Dermis blood vessel endothelial cell (primary cell): ENCODE results near the gene HPN. TPM values are rescaled to one million over a fixed set of nuclear protein-coding genes. Genes with fewer than 3 reads are reported as not detected.
A peak's percentile ranks its signal among the peaks of the same experiment; 100 is the strongest.
"Not testable (repeated sequence)": the region's sequence is repeated elsewhere in the genome, so short reads cannot be mapped to it uniquely, and the experiment has no call there.

Source experiments
- DNase-seq: peaks from one replicate; pipeline ENCODE4 v3.0.0; 2010
- total RNA-seq: library from RNA; depleted of rRNA; stranded (reverse); fragments of >200 nt; gene quantifications from 2 replicates; pipeline ENCODE4 v1.2.3, GENCODE V29; 2014

Gene HPN
- total RNA-seq, 1 donor from 2014 or later = 0.17 TPM

DNA sequence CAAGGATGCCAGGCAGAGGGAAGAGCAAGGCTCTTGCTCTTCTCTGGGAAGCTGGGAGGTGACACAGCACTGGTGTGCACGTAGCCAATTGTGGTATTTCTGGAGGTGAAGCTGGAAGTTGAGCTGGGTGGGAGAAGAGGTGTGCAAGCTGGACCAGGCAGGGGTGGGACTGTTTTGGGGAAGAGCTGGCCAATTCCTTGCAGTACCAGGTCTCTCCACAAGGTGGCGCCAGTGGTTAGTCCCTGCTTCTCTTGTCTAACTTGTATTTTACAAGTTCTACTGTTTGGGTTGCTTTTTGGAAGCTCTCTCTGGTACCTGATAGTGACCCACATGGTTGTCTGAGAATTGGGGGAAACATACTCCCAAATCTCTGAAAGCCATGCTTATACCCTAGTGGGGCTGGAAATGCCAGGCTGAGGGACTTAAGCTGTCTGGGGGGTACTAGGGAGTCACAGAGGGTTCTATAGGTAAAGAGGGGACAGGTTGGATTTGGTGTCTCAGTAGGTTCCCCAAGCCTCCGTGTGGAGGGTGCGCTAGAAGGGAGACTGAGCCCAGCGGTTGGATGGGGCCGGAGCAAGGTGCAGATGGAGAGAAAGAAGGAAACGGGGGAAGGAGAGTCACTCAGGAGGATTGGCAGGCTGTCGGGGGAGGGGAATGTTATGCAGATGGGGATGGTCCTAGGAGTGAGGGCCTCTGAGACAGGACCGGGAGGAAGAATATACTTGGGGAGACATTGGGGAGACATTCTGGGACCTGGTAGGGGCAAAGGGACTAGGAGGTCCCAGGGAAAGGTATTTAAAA is 3.0 kb downstream of the HPN start:
- peak; percentile 69 for DNase-seq

- peak; percentile 65 for DNase-seq
Measured at GRCh38 chr19:35045667-35046300, 4.3 kb downstream of the HPN start.

GRCh38 chr19:35046461-35046860 is 4.9 kb downstream of the HPN start:
- no peak for DNase-seq

DNA sequence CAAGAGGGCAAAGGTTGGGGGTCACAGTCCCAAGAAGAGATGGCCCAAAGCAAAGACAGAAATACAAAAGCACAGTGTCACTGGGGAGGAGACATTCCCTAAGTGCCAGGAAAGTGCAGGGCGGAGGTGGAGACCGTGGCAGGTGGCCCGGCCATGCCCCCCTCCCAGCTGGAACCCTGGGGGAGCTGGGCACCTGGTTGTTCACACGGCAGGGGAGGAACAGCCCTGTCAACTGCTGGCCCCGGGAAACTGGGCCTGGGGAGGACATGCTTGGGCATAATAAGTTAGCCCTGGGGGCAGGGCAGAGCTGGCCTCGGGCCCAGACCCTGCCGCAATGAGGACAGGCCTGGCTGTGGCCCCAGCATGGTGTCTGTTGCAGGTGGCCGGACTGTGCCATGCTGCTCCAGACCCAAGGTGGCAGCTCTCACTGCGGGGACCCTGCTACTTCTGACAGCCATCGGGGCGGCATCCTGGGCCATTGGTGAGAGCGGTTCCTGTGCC is 7.4 kb downstream of the HPN start:
- no peak for DNase-seq

- DNase-seq = no peak
Measured at GRCh38 chr19:35049456-35049855, 7.9 kb downstream of the HPN start.

DNA sequence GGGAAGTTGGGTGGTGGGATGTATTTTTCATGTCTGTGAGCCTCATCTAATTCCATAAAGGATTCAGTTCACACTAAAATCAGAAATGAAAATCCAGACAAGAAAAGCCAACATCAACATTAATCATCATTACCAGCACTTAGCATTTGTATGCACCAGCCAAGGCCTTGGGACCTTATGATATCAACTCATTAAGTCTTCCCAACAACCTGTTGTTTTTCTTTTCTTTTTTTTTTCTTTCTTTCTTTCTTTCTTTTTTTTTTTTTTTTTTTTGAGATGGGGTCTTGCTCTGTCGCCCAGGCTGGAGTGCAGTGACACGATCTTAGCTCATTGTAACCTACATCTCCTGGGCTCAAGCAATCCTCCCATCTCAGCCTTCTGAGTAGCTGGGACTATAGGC is 9.1 kb downstream of the HPN start:
- not testable (repeated sequence) for DNase-seq

- DNase-seq = not testable (repeated sequence)
Measured at GRCh38 chr19:35051268-35051667, 9.7 kb downstream of the HPN start.

DNA sequence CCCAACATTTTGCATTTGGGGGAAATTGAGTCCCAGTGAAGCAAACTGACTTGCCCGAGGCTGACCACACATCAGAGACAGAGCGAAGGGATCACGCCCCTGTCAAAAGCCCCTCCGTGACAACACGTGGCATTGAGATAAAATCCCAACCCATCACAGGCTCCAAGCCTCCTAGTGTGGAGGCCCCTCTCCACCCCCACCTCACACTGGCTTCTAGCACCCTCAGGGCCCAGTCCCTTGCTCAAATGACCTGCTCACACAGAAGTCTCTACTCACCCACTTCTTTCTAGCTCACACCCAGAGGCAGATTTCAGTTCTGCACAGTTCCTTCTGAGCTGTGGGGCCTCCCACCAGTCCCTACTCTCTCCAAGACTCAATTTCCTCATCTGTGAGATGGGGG is 10.3 kb downstream of the HPN start:
- DNase-seq = no peak

- DNase-seq = no peak
Measured at GRCh38 chr19:35052599-35053190, 11.2 kb downstream of the HPN start.

DNA sequence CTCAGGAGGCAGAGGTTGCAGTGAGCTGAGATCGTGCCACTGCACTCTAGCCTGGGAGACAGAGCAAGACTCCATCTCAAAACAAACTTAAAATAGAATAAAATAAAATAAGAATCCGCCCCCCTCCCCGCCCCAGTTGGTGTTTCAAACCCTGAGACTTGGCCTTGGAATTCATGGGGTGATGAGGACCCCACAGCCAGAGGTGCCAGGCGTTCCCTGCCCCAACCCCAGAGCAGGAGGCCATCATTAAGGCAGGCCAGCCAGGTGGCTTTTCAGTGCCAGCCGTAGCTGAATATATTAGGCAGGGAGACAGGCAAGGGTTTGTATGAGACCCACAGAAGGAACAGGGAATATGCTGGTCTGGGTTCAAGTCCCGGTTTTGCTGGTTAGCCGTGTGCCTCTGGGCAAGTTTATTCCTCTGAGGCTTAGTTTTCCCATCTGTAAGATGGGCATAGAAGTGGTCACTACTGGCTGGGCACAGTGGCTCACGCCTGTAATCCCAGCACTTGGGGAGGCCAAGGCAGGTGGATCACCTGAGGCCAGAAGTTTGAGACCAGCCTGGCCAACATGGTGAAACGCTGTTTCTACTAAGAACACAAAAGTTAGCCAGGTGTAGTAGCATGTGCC is 12.3 kb downstream of the HPN start:
- DNase-seq = no peak

DNA sequence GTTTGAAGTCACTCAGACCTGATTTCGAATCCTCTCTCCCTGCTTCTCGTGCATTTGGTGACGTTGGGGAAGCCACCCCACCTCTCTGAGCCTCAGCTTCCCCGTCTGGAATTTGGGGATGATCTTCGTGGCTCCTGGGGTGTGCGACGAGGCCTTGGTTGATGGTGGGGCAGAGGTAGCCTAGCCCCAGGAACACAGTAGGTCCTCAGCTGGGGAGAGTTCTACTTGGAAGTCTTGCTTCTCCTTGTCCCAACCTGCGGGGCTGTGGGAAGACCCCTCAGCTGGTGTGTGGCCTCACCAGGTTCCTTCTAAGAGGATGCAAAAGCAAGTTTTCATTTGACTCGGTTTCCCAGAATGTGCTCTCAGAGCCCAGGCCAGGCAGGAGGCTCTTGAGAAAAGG is 13.1 kb downstream of the HPN start:
- no peak for DNase-seq

DNA sequence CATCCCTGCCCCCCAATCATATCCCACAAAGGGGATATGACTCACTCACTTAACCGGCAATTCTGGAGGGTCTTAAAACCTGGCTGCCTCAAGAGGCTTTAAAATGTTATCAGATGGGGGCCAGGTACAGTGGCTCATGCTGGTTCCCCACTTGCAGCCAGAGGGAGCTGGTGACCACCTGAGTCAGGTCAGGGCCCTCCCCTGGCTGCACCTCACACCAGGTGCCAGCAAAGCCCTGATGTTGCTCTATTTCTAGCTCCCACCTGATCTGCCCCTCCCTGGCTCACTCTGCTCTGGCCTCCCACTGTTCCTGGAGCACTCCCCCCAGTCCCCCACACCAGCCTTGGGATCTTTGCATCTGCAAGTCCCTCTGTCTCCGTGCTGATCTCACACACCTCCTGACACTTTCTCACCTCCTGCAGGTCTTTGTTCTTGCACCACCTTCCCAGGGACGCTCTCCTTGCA is 14.2 kb downstream of the HPN start:
- no peak for DNase-seq

DNA sequence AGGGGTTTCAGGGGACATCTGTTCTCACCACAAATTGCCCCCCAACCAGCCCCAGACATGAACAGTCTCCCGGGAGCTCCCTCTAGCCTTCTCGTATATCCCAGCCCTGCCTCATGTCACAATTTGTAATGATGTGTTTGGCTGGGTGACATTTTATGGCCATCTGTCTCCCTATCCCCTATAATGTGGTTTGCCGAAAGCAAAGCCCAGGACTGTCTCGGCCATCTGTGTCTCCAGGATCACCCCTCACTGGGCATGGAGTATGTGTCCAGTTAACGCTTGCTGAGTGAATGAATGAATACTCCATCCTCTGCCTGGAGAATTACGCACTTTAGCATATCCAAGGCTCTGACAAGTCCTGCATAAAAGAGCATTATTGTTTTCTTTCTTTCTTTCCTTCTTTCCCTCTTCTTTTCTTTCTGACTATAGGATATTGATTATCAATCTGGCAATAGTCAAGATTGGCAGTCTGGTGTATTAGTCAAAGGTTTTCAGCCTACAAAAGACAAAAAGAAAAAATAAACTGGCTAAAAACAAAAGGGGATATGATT is 15.1 kb downstream of the HPN start:
- DNase-seq = no peak

DNA sequence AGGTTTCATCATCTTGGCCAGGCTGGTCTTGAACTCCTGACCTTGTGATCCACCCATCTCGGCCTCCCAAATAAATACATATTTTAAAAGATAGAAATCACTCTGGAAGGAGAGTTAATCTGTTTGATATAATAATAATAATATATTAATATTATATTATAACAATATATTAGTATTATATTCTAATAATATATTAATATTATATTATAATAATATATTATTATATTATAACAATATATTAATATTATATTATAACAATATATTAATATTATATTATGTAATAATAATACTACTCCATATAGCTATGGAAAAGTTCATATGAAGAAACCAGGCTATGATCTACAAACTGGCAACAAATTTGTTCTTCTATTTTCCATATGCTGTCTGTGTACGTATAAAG is 16.8 kb downstream of the HPN start:
- DNase-seq = no peak

DNA sequence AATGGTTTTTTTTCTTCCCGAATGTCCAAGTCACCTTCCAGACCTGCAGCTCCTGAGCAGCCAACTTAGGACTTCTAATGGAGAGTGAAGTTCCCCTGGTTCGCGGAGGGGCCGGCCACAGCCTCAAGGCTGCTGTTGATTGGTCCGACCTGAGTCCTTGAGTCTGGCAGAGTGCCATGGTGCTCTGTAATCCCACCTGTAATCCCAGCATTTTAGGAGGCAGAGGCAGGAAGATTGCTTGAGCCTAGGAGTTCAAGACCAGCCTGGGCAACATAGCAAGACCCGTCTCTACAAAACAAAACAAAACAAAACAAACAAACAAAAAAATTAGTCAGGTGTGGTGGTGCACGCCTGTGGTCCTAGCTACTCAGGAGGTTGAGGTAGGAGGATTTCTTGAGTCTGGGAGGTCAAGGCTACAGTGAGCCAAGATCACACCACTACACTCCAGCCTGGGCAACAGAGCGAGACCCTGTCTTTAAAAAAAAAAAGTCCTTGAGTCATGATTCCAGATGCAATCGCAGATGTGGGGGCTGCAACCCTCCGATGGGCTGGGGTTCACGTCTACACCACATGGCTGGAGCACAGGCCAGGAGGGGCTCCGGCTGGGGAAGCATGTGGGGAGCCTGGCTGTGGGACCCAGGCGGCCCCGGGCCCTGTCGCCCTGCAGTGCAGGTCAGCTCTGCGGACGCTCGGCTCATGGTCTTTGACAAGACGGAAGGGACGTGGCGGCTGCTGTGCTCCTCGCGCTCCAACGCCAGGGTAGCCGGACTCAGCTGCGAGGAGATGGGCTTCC is 17.7 kb downstream of the HPN start:
- no peak for DNase-seq

GRCh38 chr19:35059799-35060091 is 18.2 kb downstream of the HPN start:
- DNase-seq = no peak

DNA sequence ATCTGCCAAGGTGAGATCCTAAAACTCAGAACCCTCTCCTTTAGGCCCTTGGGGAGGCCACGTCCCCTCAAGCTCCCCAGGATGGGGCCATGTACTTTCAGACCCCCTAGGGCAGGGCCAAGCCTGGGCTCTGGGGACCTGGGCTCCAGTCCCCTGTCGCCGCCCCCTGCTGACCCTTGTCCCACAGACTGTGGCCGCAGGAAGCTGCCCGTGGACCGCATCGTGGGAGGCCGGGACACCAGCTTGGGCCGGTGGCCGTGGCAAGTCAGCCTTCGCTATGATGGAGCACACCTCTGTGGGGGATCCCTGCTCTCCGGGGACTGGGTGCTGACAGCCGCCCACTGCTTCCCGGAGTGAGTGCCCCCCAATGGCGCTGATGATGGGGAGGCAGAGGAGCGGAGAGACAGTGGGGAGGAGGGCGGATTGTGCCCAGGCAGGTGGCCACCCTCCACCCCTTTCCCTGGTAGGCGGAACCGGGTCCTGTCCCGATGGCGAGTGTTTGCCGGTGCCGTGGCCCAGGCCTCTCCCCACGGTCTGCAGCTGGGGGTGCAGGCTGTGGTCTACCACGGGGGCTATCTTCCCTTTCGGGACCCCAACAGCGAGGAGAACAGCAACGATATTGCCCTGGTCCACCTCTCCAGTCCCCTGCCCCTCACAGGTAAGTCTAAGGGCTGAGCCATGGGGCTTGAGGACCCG is 18.8 kb downstream of the HPN start:
- DNase-seq = no peak

GRCh38 chr19:35061583-35062373 is 20.3 kb downstream of the HPN start:
- no peak for DNase-seq

DNA sequence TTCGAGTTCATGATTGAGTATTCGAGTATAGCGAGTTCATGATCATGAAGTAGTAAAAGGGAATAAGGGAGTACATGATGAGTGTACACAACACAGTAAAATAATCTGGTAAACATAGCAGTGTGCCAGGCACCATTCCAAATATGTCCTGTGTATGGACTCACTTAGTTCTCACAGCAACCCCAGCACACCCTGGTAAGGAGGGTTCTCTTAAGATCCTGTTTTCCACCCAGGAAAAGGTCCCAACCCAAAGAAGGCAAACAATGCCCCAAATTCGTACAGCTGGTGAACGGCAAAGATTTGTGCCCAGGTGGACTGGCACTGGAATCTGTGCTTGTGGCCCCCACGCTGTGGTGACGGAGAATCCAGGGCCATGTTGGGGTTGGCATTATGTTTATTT is 21.4 kb downstream of the HPN start:
- DNase-seq = no peak

DNA sequence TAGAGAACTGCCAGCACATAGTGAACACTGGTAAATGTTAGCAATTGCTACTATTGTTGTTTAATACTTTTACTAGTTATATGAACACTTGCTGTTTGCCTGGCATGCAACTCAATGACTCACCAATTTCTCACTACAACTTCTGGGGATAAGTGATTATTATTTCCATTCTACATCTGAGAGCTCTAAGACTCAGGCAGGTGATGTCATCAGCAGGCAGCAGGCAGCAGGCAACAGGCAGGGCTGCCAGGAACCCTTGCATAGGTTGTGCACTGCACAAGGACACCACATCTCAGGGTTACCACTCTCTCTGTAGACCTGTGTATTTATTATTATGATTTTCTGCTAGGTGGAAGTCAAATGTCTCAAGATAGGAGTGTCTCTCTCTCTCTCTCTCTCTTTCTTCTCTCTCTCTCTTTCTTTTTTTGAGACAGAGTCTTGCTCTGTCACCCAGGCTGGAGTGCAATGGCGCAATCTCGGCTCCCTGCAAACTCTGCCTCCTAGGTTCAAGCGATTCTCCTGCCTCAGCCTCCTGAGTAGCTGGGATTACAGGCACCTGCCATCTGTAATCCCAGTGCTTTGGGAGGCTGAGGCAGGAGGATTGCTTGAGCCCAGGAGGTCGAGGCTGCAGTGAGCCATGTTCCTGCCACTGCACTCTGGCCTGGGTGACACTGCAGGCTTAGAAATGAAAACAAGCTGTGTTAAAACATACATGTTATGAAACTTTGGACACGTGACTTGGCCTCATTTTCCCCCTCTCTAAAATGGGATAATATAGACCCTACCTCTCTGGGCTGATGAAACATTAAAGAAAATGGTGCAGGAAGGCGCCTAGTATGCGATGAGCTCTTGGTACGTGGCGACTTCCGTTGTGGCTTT is 22.7 kb downstream of the HPN start:
- DNase-seq = peak; percentile 46
